Lower lobe of right lung (tissue), 2 donors: ENCODE measurements around the gene LAMA5. TPM values are rescaled to one million over a fixed set of nuclear protein-coding genes. Genes with fewer than 3 reads are reported as not detected.

Source experiments
- ATAC-seq, 2 donors: fragments of 200-7000 bp; cut with Tn5 transposase; one replicate each; pipeline ENCODE4 v1.9.1; 2020 to 2022; ENCODE audit warnings: mild to moderate bottlenecking in 2 of 2, moderate library complexity in 2 of 2
- DNase-seq: peaks from one replicate; pipeline ENCODE4 v3.0.0-alpha.2; 2020
- H3K27ac ChIP-seq: fragments of 200-600 bp; one replicate; pipeline ENCODE4 v1.8.0; 2022
- H3K27me3 ChIP-seq: fragments of 200-600 bp; one replicate; pipeline ENCODE4 v1.8.0; 2022; ENCODE audit warnings: low read depth
- H3K36me3 ChIP-seq: fragments of 200-600 bp; one replicate; pipeline ENCODE4 v1.8.0; 2022; ENCODE audit warnings: mild to moderate bottlenecking
- H3K4me1 ChIP-seq: fragments of 200-600 bp; one replicate; pipeline ENCODE4 v1.8.0; 2022
- H3K4me3 ChIP-seq: fragments of 200-600 bp; one replicate; pipeline ENCODE4 v1.8.0; 2022; ENCODE audit warnings: mild to moderate bottlenecking
- H3K9me3 ChIP-seq: fragments of 200-600 bp; one replicate; pipeline ENCODE4 v1.8.0; 2022
- intact Hi-C: fragments of 100-400 bp; cut with DNase I; formaldehyde crosslinking; loops from one replicate; pipeline ENCODE4 v1.11.0; 2022
- total RNA-seq: library from RNA; stranded (reverse); fragmentation: NEBNext Ultra II Directional; extraction: Animal tissue kit (Norgen Biotek cat#: 25700); gene quantifications from one replicate; pipeline ENCODE4 v1.2.1, GENCODE V29; 2021
- TF ChIP-seq, protein P1 (sequence below): fragments of 200-600 bp; IDR thresholded peaks from one replicate; pipeline ENCODE4 v1.8.0; 2022; ENCODE audit warnings: antibody characterized with exemption, mild to moderate bottlenecking
- donor health status: DM: no; HTN: yes; CAD: no; lungs with severe emphysema.

Gene LAMA5
- total RNA-seq, 1 donor from 2014 or later: 282 TPM

DNA sequence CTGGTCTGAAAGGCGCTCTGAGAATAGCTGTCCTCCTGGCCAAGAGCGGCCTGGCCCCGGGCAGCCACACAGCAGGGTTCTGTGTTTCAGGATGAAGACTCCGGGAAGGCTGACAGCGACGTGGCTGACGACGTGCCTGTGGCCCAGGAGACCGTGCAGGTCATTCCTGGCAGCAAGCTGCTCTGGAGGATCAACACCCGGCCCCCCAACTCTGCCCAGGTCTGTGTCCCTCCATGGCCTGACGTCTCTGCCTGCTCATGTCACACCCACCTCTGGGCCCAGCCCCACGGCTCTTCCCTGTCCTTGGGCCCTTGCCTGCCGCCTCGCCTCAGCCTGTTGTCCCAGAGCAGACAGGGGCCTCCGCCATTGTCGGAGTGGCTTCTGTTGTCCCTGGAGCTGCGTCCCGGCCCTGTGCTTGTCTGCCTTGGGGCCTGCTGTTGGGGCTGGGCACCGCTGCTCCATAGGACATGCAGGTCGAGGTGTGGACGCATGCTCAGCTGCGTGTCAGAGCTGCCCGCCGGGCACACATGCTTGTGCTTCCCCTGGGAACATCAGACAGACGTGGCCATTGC lies 80.5 kb downstream of the LAMA5 start:
- H3K27ac ChIP-seq: no peak overlapping the region
- peak; percentile 9 to 20 for ATAC-seq
- no peaks in the 10 kb centered on the region for H3K4me1 ChIP-seq
- H3K27me3 ChIP-seq: no peaks in the 10 kb centered on the region
- peaks cover 91% of the 10 kb centered on the region for H3K36me3 ChIP-seq
- H3K4me3 ChIP-seq: no peak overlapping the region
- no peak for DNase-seq
- TF ChIP-seq, protein P1, sequence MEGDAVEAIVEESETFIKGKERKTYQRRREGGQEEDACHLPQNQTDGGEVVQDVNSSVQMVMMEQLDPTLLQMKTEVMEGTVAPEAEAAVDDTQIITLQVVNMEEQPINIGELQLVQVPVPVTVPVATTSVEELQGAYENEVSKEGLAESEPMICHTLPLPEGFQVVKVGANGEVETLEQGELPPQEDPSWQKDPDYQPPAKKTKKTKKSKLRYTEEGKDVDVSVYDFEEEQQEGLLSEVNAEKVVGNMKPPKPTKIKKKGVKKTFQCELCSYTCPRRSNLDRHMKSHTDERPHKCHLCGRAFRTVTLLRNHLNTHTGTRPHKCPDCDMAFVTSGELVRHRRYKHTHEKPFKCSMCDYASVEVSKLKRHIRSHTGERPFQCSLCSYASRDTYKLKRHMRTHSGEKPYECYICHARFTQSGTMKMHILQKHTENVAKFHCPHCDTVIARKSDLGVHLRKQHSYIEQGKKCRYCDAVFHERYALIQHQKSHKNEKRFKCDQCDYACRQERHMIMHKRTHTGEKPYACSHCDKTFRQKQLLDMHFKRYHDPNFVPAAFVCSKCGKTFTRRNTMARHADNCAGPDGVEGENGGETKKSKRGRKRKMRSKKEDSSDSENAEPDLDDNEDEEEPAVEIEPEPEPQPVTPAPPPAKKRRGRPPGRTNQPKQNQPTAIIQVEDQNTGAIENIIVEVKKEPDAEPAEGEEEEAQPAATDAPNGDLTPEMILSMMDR: no peak
- H3K9me3 ChIP-seq: no peaks in the 10 kb centered on the region
- intact Hi-C loops: no loop called here

- no peaks in the 10 kb centered on the region for H3K4me1 ChIP-seq
- TF ChIP-seq, protein P1: no peak
- ATAC-seq: peak in 1 of 2 donors; percentile 50
- H3K9me3 ChIP-seq: no peaks in the 10 kb centered on the region
- DNase-seq: no peak
- H3K27ac ChIP-seq: no peak overlapping the region
- intact Hi-C loops: no loop called here
- no peak overlapping the region for H3K4me3 ChIP-seq
- H3K36me3 ChIP-seq: peaks cover 91% of the 10 kb centered on the region
- no peaks in the 10 kb centered on the region for H3K27me3 ChIP-seq
Measured at GRCh38 chr20:62285722-62286121, 81.4 kb downstream of the LAMA5 start.

GRCh38 chr20:62285151-62285550 lies 82.0 kb downstream of the LAMA5 start:
- intact Hi-C loops: no loop called here
- no peak overlapping the region for H3K27ac ChIP-seq
- TF ChIP-seq, protein P1: no peak
- no peaks in the 10 kb centered on the region for H3K27me3 ChIP-seq
- no peak for ATAC-seq
- H3K4me1 ChIP-seq: no peaks in the 10 kb centered on the region
- H3K9me3 ChIP-seq: no peaks in the 10 kb centered on the region
- H3K36me3 ChIP-seq: peaks cover 91% of the 10 kb centered on the region
- no peak overlapping the region for H3K4me3 ChIP-seq
- no peak for DNase-seq

GRCh38 chr20:62284448-62284847 lies 82.7 kb downstream of the LAMA5 start:
- DNase-seq: no peak
- H3K4me1 ChIP-seq: no peaks in the 10 kb centered on the region
- H3K27me3 ChIP-seq: no peaks in the 10 kb centered on the region
- no peak overlapping the region for H3K27ac ChIP-seq
- TF ChIP-seq, protein P1: no peak
- no peak for ATAC-seq
- intact Hi-C loops: no loop called here
- no peaks in the 10 kb centered on the region for H3K9me3 ChIP-seq
- no peak overlapping the region for H3K4me3 ChIP-seq
- peaks cover 91% of the 10 kb centered on the region for H3K36me3 ChIP-seq

- Histone ChIP-seq H3K9me3 (no peaks in the 10 kb centered on the region), H3K36me3 (peaks cover 87% of the 10 kb centered on the region), H3K4me1 (no peaks in the 10 kb centered on the region), H3K27ac (peak overlapping the region; percentile 4), H3K4me3 (no peak overlapping the region), H3K27me3 (no peaks in the 10 kb centered on the region)
- DNase-seq (no peak), ATAC-seq (no peak)
- TF ChIP-seq, protein P1: no peak
- intact Hi-C loops: no loop called here
Measured at GRCh38 chr20:62282877-62283503, 84.1 kb downstream of the LAMA5 start.
